Naive B cell (primary cell): ENCODE results near the gene KIR3DL1. TPM values are rescaled to one million over a fixed set of nuclear protein-coding genes. Genes with fewer than 3 reads are reported as not detected.

Source experiments
- ATAC-seq, 2 donors: fragments of 150-1000 bp; cut with Tn5 transposase; 2 replicates each; pipeline ENCODE4 v1.10.0; 2021; ENCODE audit warnings: low read depth in 2 of 2, mild to moderate bottlenecking in 2 of 2, moderate library complexity in 2 of 2
- DNase-seq: peaks from one replicate; pipeline ENCODE4 v3.0.0; 2022
- H3K27ac Mint-ChIP-seq, 6 donors: one replicate each; pipeline ENCODE4 v1.8.0; 2020 to 2022; ENCODE audit warnings: mild to moderate bottlenecking in 6 of 6, mixed read lengths in 6 of 6, moderate library complexity in 5 of 6, inconsistent platforms in 2 of 6
- H3K27me3 Mint-ChIP-seq, 3 donors: one replicate each; pipeline ENCODE4 v1.8.0; 2021 to 2022; ENCODE audit warnings: mixed read lengths in 3 of 3, mild to moderate bottlenecking in 1 of 3
- H3K36me3 Mint-ChIP-seq, 2 donors: one replicate each; pipeline ENCODE4 v1.8.0; 2020 to 2022; ENCODE audit warnings: mixed read lengths in 2 of 2, inconsistent platforms in 1 of 2, mild to moderate bottlenecking in 1 of 2
- H3K4me1 Mint-ChIP-seq, 3 donors: one replicate each; pipeline ENCODE4 v1.8.0; 2020 to 2022; ENCODE audit warnings: mixed read lengths in 3 of 3, inconsistent platforms in 1 of 3, mild to moderate bottlenecking in 1 of 3, moderate library complexity in 1 of 3
- H3K4me3 Mint-ChIP-seq, 8 donors: one replicate each; pipeline ENCODE4 v1.8.0; 2020 to 2022; ENCODE audit warnings: mild to moderate bottlenecking in 8 of 8, mixed read lengths in 8 of 8, moderate library complexity in 8 of 8, inconsistent platforms in 2 of 8
- H3K9me3 Mint-ChIP-seq, 7 donors: one replicate each; pipeline ENCODE4 v1.8.0; 2020 to 2022; ENCODE audit warnings: mixed read lengths in 7 of 7, mild to moderate bottlenecking in 5 of 7, inconsistent platforms in 2 of 7, moderate library complexity in 1 of 7
- polyA plus RNA-seq, 6 donors: library from polyadenylated mRNA; unstranded; fragments of 300-500 nt; fragmentation: Illumina TruSeq; gene quantifications; one replicate each; pipeline ENCODE4 v1.2.3, GENCODE V29; 2021; ENCODE audit warnings: low read depth in 6 of 6

The KIR3DL1 gene
- polyA plus RNA-seq, 6 donors from 2014 or later, result 0.26 to 0.53 TPM; not detected in 4

DNA sequence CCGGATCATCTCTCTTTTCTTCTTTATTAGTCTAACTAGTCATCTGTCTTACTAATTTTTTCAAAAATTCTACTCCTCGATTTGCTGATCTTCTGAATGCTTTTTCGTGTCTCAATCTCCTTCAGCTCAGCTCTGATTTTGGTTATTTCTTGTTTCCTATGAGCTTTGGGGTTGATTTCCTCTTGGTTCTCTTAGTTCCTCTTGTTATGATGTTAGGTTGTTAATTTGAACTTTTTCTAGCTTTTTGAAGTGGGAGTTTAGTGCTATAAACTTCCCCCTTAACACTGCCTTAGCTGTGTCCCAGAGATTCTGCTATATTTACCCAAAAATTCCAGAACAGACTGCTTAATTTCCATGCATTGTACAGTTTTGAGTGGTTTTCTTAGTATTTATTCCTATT is 61.2 kb downstream of the KIR3DL1 start:
- Mint-ChIP-seq H3K27me3 (peaks cover 26 to 46% (median 31%) of the 10 kb centered on the region in 3 donors), H3K4me1 (peaks cover 6 to 9% (median 7%) of the 10 kb centered on the region in 3 donors), H3K36me3 (no peaks in the 10 kb centered on the region), H3K4me3 (no peak overlapping the region), H3K27ac (no peak overlapping the region), H3K9me3 (peaks cover 0 to 2% (median 0%) of the 10 kb centered on the region in 7 donors)
- DNase-seq (no peak), ATAC-seq (no peak)

Other genes starting within 250 kb of the KIR3DL1 start
- 1 to 10 TPM; 1.4 to 9.2 (median 2.9) TPM for gene LILRA2, start 242.7 kb upstream of the KIR3DL1 start, polyA plus RNA-seq
- gene LILRA1, start 222.8 kb upstream of the KIR3DL1 start, polyA plus RNA-seq, result 1 to 10 TPM in 1 of 6 donors, under 1 TPM in 4, not detected in 1; 0.35 to 1.4 (median 0.41) TPM
- 10 to 100 TPM; 23.7 to 35.7 (median 27.9) TPM for gene LILRB1, start 186.0 kb upstream of the KIR3DL1 start, polyA plus RNA-seq
- under 1 TPM in 2 of 6 donors, not detected in 4; 0.16 to 0.48 TPM for gene LILRB4, start 153.5 kb upstream of the KIR3DL1 start, polyA plus RNA-seq
- not detected for gene KIR3DL3, start 92.0 kb upstream of the KIR3DL1 start, polyA plus RNA-seq
- gene KIR2DL3, start 78.0 kb upstream of the KIR3DL1 start, polyA plus RNA-seq, result not detected
- gene KIR2DL1, start 46.7 kb upstream of the KIR3DL1 start, polyA plus RNA-seq, result not detected
- not detected for gene KIR2DL4, start 12.9 kb upstream of the KIR3DL1 start, polyA plus RNA-seq
- gene KIR2DS4, start 16.2 kb downstream of the KIR3DL1 start, polyA plus RNA-seq, result not detected
- under 1 TPM in 2 of 6 donors, not detected in 4; 0.25 to 0.39 TPM for gene KIR3DL2, start 34.0 kb downstream of the KIR3DL1 start, polyA plus RNA-seq
- 1 to 10 TPM in 2 of 6 donors, under 1 TPM in 1, not detected in 3; 0.63 to 5.4 (median 1.1) TPM for gene FCAR, start 57.8 kb downstream of the KIR3DL1 start, polyA plus RNA-seq
- not detected for gene NCR1, start 89.7 kb downstream of the KIR3DL1 start, polyA plus RNA-seq
- gene NLRP7, start 131.1 kb downstream of the KIR3DL1 start, polyA plus RNA-seq, result not detected
- gene NLRP2, start 149.9 kb downstream of the KIR3DL1 start, polyA plus RNA-seq, result 1 to 10 TPM in 3 of 6 donors, under 1 TPM in 2, not detected in 1; 0.52 to 5.9 (median 1.2) TPM
- gene GP6, start 221.8 kb downstream of the KIR3DL1 start, polyA plus RNA-seq, result 1 to 10 TPM in 1 of 6 donors, under 1 TPM in 4, not detected in 1; 0.13 to 2.1 (median 0.47) TPM
- gene RDH13, start 246.7 kb downstream of the KIR3DL1 start, polyA plus RNA-seq, result 10 to 100 TPM in 1 of 6 donors, 1 to 10 TPM in 5; 2.7 to 20.4 (median 8.4) TPM